AG09319 (cell line): ENCODE results near the gene EDARADD.

Experiments used
- DNase-seq: peaks from one replicate; pipeline ENCODE4 v3.0.0-alpha.2; 2010; ENCODE audit warnings: low read depth; ENCODE audit errors: extremely low read depth
- CTCF ChIP-seq: IDR thresholded peaks from 2 replicates; pipeline ENCODE4 v1.5.1; 2011; ENCODE audit warnings: low read depth, mild to moderate bottlenecking, inconsistent platforms, low read length, moderate library complexity

The EDARADD gene

GRCh38 chr1:236489710-236490377 is 95.8 kb downstream of the EDARADD start:
- TF ChIP-seq CTCF: peak; percentile 42
- no peak for DNase-seq

GRCh38 chr1:236491469-236492136 is 97.5 kb downstream of the EDARADD start:
- no peak for DNase-seq
- TF ChIP-seq CTCF: no peak

GRCh38 chr1:236492378-236492777 is 98.3 kb downstream of the EDARADD start:
- TF ChIP-seq CTCF: no peak
- no peak for DNase-seq

GRCh38 chr1:236494082-236494481 is 100.0 kb downstream of the EDARADD start:
- no peak for DNase-seq
- no peak for TF ChIP-seq CTCF

GRCh38 chr1:236494586-236495466 is 100.7 kb downstream of the EDARADD start:
- no peak for DNase-seq
- TF ChIP-seq CTCF: no peak

- no peak for DNase-seq
- TF ChIP-seq CTCF: no peak
Observed at GRCh38 chr1:236495467-236496112, 101.5 kb downstream of the EDARADD start.
